ENCODE results near the gene ARHGAP26. TPM values are rescaled to one million over a fixed set of nuclear protein-coding genes. Genes with fewer than 3 reads are reported as not detected.

Gene ARHGAP26
- total and polyA plus RNA-seq, 4 donors: 1.8 to 16.7 (median 4.1) TPM

GRCh38 chr5:142805339-142805738 is 35.2 kb downstream of the ARHGAP26 start:
- 98% methylated on average over 3 of the region's 3 CpGs for WGBS
- H3K9me3 ChIP-seq (ENCODE audit: control insufficient read depth in 4 of 4, low read length in 3 of 4): no peaks in the 10 kb centered on the region
- peaks cover 0 to 25% (median 17%) of the 10 kb centered on the region in 4 donors for H3K4me1 ChIP-seq (ENCODE audit: control insufficient read depth in 4 of 4, insufficient read depth in 4 of 4, low read length in 3 of 4)
- H3K36me3 ChIP-seq (ENCODE audit: control insufficient read depth in 4 of 4, insufficient read depth in 3 of 4, low read depth in 1 of 4, low read length in 3 of 4): no peaks in the 10 kb centered on the region
- no peak overlapping the region for H3K4me3 ChIP-seq (ENCODE audit: low read depth in 1 of 3, low read length in 3 of 3)
- TF ChIP-seq ZBTB33 (IDR thresholded peaks at IDR 0.05) (no peak), REST (IDR thresholded peaks at IDR 0.05) (no peak), TAF1 (conservative IDR thresholded peaks at IDR 0.05) (no peak), CTCF (IDR thresholded peaks at IDR 0.05; ENCODE audit: low read depth, low read length, missing input control) (no peak), JUND (IDR thresholded peaks at IDR 0.05) (no peak), SP1 (IDR thresholded peaks at IDR 0.05) (no peak), YY1 (IDR thresholded peaks at IDR 0.05) (no peak), RXRA (IDR thresholded peaks at IDR 0.05) (no peak), HNF4A (conservative IDR thresholded peaks at IDR 0.05) (no peak), NR2F2 (IDR thresholded peaks at IDR 0.05) (no peak), FOXA1 (IDR thresholded peaks at IDR 0.05) (no peak), RAD21 (IDR thresholded peaks at IDR 0.05) (no peak)
- no peak for DNase-seq (ENCODE audit: low spot score)
- no peak overlapping the region for H3K9ac ChIP-seq (ENCODE audit: low read depth in 1 of 2, low read length in 2 of 2)
- H3K27ac ChIP-seq (ENCODE audit: low read depth in 1 of 2, low read length in 2 of 2): no peak overlapping the region
- no peaks in the 10 kb centered on the region for H3K27me3 ChIP-seq (ENCODE audit: control insufficient read depth in 4 of 4, insufficient read depth in 4 of 4, low read length in 3 of 4)

- Histone ChIP-seq H3K4me3 (ENCODE audit: low read depth in 1 of 3, low read length in 3 of 3) (no peak overlapping the region), H3K27ac (ENCODE audit: low read depth in 1 of 2, low read length in 2 of 2) (peak overlapping the region; percentile 37 to 60), H3K36me3 (ENCODE audit: control insufficient read depth in 4 of 4, insufficient read depth in 3 of 4, low read depth in 1 of 4, low read length in 3 of 4) (no peaks in the 10 kb centered on the region), H3K9ac (ENCODE audit: low read depth in 1 of 2, low read length in 2 of 2) (peak overlapping the region in 1 of 2 donors; percentile 10), H3K4me1 (ENCODE audit: control insufficient read depth in 4 of 4, insufficient read depth in 4 of 4, low read length in 3 of 4) (peaks cover 0 to 25% (median 17%) of the 10 kb centered on the region in 4 donors), H3K27me3 (ENCODE audit: control insufficient read depth in 4 of 4, insufficient read depth in 4 of 4, low read length in 3 of 4) (no peaks in the 10 kb centered on the region), H3K9me3 (ENCODE audit: control insufficient read depth in 4 of 4, low read length in 3 of 4) (no peaks in the 10 kb centered on the region)
- DNase-seq (ENCODE audit: low spot score): no peak
- 87% methylated on average over 2 of the region's 2 CpGs for WGBS
- TF ChIP-seq CTCF (IDR thresholded peaks at IDR 0.05; ENCODE audit: low read depth, low read length, missing input control): no peak
- no peak for TF ChIP-seq EGR1 (IDR thresholded peaks at IDR 0.05; ENCODE audit: low read depth in 2 of 2)
- no peak for TF ChIP-seq HNF4A (conservative IDR thresholded peaks at IDR 0.05)
- TF ChIP-seq GABPA (IDR thresholded peaks at IDR 0.05 in 1 of 2, conservative IDR thresholded peaks at IDR 0.05 in 1 of 2): no peak
- no peak for TF ChIP-seq YY1 (IDR thresholded peaks at IDR 0.05)
Measured at GRCh38 chr5:142806841-142807267, 36.7 kb downstream of the ARHGAP26 start.

Measured in liver (tissue), 9 donors.